ENCODE data around the gene EMC1.
"Not testable (repeated sequence)": the region's sequence is repeated elsewhere in the genome, so short reads cannot be mapped to it uniquely, and the experiment has no call there.

The EMC1 gene

GRCh38 chr1:19262047-19262446 lies 10.7 kb upstream of the EMC1 start:
- in situ Hi-C loops (cut with MboI; ENCODE audit: low sequenced_read_pairs) = no loop called here

- in situ Hi-C loops (cut with MboI; ENCODE audit: low sequenced_read_pairs) = no loop called here
These were observed 9.2 kb upstream of the EMC1 start for GRCh38 chr1:19260211-19261138.

GRCh38 chr1:19258353-19258752 lies 7.0 kb upstream of the EMC1 start:
- in situ Hi-C loops (cut with MboI; ENCODE audit: low sequenced_read_pairs) = no loop called here

GRCh38 chr1:19257178-19257914 lies 6.0 kb upstream of the EMC1 start:
- in situ Hi-C loops (cut with MboI; ENCODE audit: low sequenced_read_pairs) = no loop called here

- in situ Hi-C loops (cut with MboI; ENCODE audit: low sequenced_read_pairs) = not testable (repeated sequence)
These were observed 5.0 kb upstream of the EMC1 start for GRCh38 chr1:19256301-19256700.

- in situ Hi-C loops (cut with MboI; ENCODE audit: low sequenced_read_pairs) = no loop called here
These were observed 4.0 kb upstream of the EMC1 start for GRCh38 chr1:19255288-19255687.

- in situ Hi-C loops (cut with MboI; ENCODE audit: low sequenced_read_pairs) = no loop called here
These were observed 3.1 kb upstream of the EMC1 start for GRCh38 chr1:19254416-19254815.

GRCh38 chr1:19250629-19251304 lies 557 bp downstream of the EMC1 start:
- in situ Hi-C loops (cut with MboI; ENCODE audit: low sequenced_read_pairs) = no loop called here

- in situ Hi-C loops (cut with MboI; ENCODE audit: low sequenced_read_pairs) = no loop called here
These were observed 10.4 kb downstream of the EMC1 start for GRCh38 chr1:19240673-19241538.

GRCh38 chr1:19239876-19240275 lies 11.4 kb downstream of the EMC1 start:
- in situ Hi-C loops (cut with MboI; ENCODE audit: low sequenced_read_pairs) = no loop called here

- in situ Hi-C loops (cut with MboI; ENCODE audit: low sequenced_read_pairs) = no loop called here
These were observed 17.1 kb downstream of the EMC1 start for GRCh38 chr1:19234224-19234623.

- in situ Hi-C loops (cut with MboI; ENCODE audit: low sequenced_read_pairs) = no loop called here
These were observed 18.8 kb downstream of the EMC1 start for GRCh38 chr1:19232524-19232846.

- in situ Hi-C loops (cut with MboI; ENCODE audit: low sequenced_read_pairs) = not testable (repeated sequence)
These were observed 19.4 kb downstream of the EMC1 start for GRCh38 chr1:19231736-19232523.

- in situ Hi-C loops (cut with MboI; ENCODE audit: low sequenced_read_pairs) = no loop called here
These were observed 21.4 kb downstream of the EMC1 start for GRCh38 chr1:19229828-19230325.

GRCh38 chr1:19229229-19229628 lies 22.1 kb downstream of the EMC1 start:
- in situ Hi-C loops (cut with MboI; ENCODE audit: low sequenced_read_pairs) = no loop called here

- in situ Hi-C loops (cut with MboI; ENCODE audit: low sequenced_read_pairs) = no loop called here
These were observed 28.1 kb downstream of the EMC1 start for GRCh38 chr1:19222979-19223824.

GRCh38 chr1:19222573-19222972 lies 28.8 kb downstream of the EMC1 start:
- in situ Hi-C loops (cut with MboI; ENCODE audit: low sequenced_read_pairs) = no loop called here

GRCh38 chr1:19220991-19221390 lies 30.3 kb downstream of the EMC1 start:
- in situ Hi-C loops (cut with MboI; ENCODE audit: low sequenced_read_pairs) = no loop called here

Measured in HL-60/S4 treated with retinoic acid at 250 ng/mL for 4 days and 3 days (cell line).